GM20000 (cell line): Measurements from ENCODE around the gene CILP2.

Source experiments
- DNase-seq: peaks from one replicate; pipeline ENCODE4 v3.0.0; 2012; ENCODE audit warnings: low spot score
- CTCF ChIP-seq: IDR thresholded peaks from 2 replicates; pipeline ENCODE4 v1.5.1; 2012; ENCODE audit warnings: mild to moderate bottlenecking, control low read depth; ENCODE audit errors: extremely low read depth, missing control alignments

Gene CILP2

GRCh38 chr19:19532806-19533701 is 5.0 kb upstream of the CILP2 start:
- DNase-seq = no peak
- no peak for TF ChIP-seq CTCF

- no peak for DNase-seq
- TF ChIP-seq CTCF = no peak
Measured at GRCh38 chr19:19533841-19534240, 4.2 kb upstream of the CILP2 start.

GRCh38 chr19:19534556-19535265 is 3.4 kb upstream of the CILP2 start:
- TF ChIP-seq CTCF = no peak
- no peak for DNase-seq

- DNase-seq = no peak
- no peak for TF ChIP-seq CTCF
Measured at GRCh38 chr19:19535311-19536191, 2.5 kb upstream of the CILP2 start.

GRCh38 chr19:19537075-19538048 is 703 bp upstream of the CILP2 start:
- no peak for DNase-seq
- TF ChIP-seq CTCF = no peak

GRCh38 chr19:19538785-19539166 is 711 bp downstream of the CILP2 start:
- TF ChIP-seq CTCF = no peak
- DNase-seq = no peak
